Measurements from ENCODE around the gene RND2.
"Not testable (repeated sequence)": the region's sequence is repeated elsewhere in the genome, so short reads cannot be mapped to it uniquely, and the experiment has no call there.

RND2 gene

GRCh38 chr17:43027091-43028032, 2.3 kb downstream of the RND2 start:
- no peak for DNase-seq (ENCODE audit: low read depth)

GRCh38 chr17:43028221-43028861, 3.3 kb downstream of the RND2 start:
- DNase-seq (ENCODE audit: low read depth), result no peak

GRCh38 chr17:43030137-43030767, 5.2 kb downstream of the RND2 start:
- DNase-seq (ENCODE audit: low read depth), result no peak

GRCh38 chr17:43031666-43032065, 6.6 kb downstream of the RND2 start:
- no peak for DNase-seq (ENCODE audit: low read depth)

GRCh38 chr17:43033948-43034881, 9.2 kb downstream of the RND2 start:
- no peak for DNase-seq (ENCODE audit: low read depth)

- DNase-seq (ENCODE audit: low read depth), result no peak
Measured at GRCh38 chr17:43034894-43035293, 9.9 kb downstream of the RND2 start.

- no peak for DNase-seq (ENCODE audit: low read depth)
Measured at GRCh38 chr17:43039646-43040045, 14.6 kb downstream of the RND2 start.

- DNase-seq (ENCODE audit: low read depth), result no peak
Measured at GRCh38 chr17:43040655-43041054, 15.6 kb downstream of the RND2 start.

- DNase-seq (ENCODE audit: low read depth), result no peak
Measured at GRCh38 chr17:43042025-43042628, 17.1 kb downstream of the RND2 start.

GRCh38 chr17:43043307-43043706, 18.3 kb downstream of the RND2 start:
- DNase-seq (ENCODE audit: low read depth), result no peak

- DNase-seq (ENCODE audit: low read depth), result no peak
Measured at GRCh38 chr17:43044024-43044423, 19.0 kb downstream of the RND2 start.

- no peak for DNase-seq (ENCODE audit: low read depth)
Measured at GRCh38 chr17:43051969-43052368, 26.9 kb downstream of the RND2 start.

GRCh38 chr17:43053008-43053407, 28.0 kb downstream of the RND2 start:
- DNase-seq (ENCODE audit: low read depth), result not testable (repeated sequence)

GRCh38 chr17:43056051-43056450, 31.0 kb downstream of the RND2 start:
- DNase-seq (ENCODE audit: low read depth), result no peak

- no peak for DNase-seq (ENCODE audit: low read depth)
Measured at GRCh38 chr17:43062984-43063638, 38.1 kb downstream of the RND2 start.

- DNase-seq (ENCODE audit: low read depth), result no peak
Measured at GRCh38 chr17:43068570-43069367, 43.7 kb downstream of the RND2 start.

GRCh38 chr17:43069368-43069898, 44.4 kb downstream of the RND2 start:
- DNase-seq (ENCODE audit: low read depth), result no peak

- DNase-seq (ENCODE audit: low read depth), result no peak
Measured at GRCh38 chr17:43070257-43070656, 45.2 kb downstream of the RND2 start.

GRCh38 chr17:43070872-43071271, 45.8 kb downstream of the RND2 start:
- no peak for DNase-seq (ENCODE audit: low read depth)

- no peak for DNase-seq (ENCODE audit: low read depth)
Measured at GRCh38 chr17:43074869-43075268, 49.8 kb downstream of the RND2 start.
